BE2C (cell line): ENCODE measurements around the gene LTN1.

ENCODE experiments used
- DNase-seq: peaks from one replicate; pipeline ENCODE4 v3.0.0-alpha.2; 2020
- H3K27me3 ChIP-seq: fragments of 250-450 bp; sonication (Bioruptor Pico); 2 replicates; pipeline ENCODE4 v1.5.1; 2020; ENCODE audit warnings: mild to moderate bottlenecking
- H3K36me3 ChIP-seq: fragments of 250-450 bp; sonication (Bioruptor Pico); 2 replicates; pipeline ENCODE4 v1.5.1; 2020; ENCODE audit warnings: mild to moderate bottlenecking
- H3K4me1 ChIP-seq: fragments of 250-450 bp; sonication (Bioruptor Pico); 2 replicates; pipeline ENCODE4 v1.5.1; 2020
- H3K4me3 ChIP-seq: 2 replicates; pipeline ENCODE4 v1.5.1; 2011; ENCODE audit warnings: low read depth, low read length
- H3K9me3 ChIP-seq: fragments of 250-450 bp; sonication (Bioruptor Pico); 2 replicates; pipeline ENCODE4 v1.5.1; 2020
- TF ChIP-seq, protein P1 (sequence below): IDR thresholded peaks from 2 replicates; pipeline ENCODE4 v1.5.1; 2012; ENCODE audit warnings: mild to moderate bottlenecking, low read depth, low read length

LTN1 gene

DNA sequence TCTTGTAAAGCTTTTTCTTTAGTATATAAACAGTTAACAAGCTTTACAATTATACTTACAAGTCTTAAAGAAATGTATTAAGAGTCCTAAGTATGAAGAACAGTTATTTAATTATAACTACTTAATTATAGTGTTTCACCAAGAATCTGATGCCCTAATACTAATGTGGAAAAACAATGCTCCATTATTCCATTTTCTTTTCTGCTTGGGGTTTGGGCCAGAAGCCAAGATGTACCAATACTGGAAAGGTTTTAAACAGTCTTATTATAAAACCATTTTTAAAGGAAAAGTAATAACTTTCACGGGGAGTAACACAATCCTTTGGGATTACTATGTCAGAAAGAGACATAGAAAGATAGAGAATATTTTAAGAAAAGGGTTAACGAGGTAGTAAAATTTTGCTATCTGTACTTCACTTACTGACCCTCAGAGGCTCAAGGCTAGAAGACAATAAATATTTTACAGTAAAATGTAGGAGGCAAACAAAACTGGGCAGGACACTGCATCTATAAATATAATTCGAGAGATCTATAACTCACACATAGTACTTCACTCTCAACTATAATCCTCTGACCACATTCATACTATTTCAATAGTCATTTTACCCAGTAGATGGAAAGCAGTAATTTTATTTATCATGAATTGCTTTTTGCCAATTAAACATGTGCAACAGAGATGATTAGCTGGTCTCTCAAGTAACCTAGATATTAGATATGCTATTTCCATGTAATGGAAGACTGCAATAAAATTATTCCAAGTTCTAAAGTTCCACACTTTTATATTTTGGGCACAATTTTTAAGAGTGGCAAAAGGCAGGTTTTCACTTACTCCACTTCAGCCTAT is 63.9 kb downstream of the LTN1 start:
- Histone ChIP-seq H3K27me3 (no peaks in the 10 kb centered on the region), H3K9me3 (no peaks in the 10 kb centered on the region), H3K36me3 (peaks cover 13% of the 10 kb centered on the region), H3K4me1 (peaks cover 11% of the 10 kb centered on the region), H3K4me3 (no peak overlapping the region)
- TF ChIP-seq, protein P1, sequence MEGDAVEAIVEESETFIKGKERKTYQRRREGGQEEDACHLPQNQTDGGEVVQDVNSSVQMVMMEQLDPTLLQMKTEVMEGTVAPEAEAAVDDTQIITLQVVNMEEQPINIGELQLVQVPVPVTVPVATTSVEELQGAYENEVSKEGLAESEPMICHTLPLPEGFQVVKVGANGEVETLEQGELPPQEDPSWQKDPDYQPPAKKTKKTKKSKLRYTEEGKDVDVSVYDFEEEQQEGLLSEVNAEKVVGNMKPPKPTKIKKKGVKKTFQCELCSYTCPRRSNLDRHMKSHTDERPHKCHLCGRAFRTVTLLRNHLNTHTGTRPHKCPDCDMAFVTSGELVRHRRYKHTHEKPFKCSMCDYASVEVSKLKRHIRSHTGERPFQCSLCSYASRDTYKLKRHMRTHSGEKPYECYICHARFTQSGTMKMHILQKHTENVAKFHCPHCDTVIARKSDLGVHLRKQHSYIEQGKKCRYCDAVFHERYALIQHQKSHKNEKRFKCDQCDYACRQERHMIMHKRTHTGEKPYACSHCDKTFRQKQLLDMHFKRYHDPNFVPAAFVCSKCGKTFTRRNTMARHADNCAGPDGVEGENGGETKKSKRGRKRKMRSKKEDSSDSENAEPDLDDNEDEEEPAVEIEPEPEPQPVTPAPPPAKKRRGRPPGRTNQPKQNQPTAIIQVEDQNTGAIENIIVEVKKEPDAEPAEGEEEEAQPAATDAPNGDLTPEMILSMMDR: no peak
- no peak for DNase-seq

DNA sequence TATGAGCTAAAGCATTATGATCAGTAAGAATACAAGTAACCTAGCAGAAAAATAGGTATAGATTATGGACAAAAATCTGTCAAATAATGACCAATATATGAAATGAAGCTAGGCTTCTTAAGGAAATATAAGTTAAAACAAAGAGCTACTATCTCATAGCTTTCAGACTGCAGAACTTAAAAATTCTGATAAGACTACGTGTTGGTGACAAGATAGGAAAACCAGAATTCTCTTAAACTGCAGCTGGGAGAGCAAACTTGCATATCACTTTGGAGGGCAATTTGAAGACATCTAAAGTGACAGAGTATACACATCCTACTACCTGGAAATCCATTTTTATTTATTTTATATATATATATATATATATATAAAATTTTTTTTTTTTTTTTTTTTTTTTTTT is 65.5 kb downstream of the LTN1 start:
- TF ChIP-seq, protein P1: no peak
- no peak for DNase-seq
- Histone ChIP-seq H3K9me3 (no peaks in the 10 kb centered on the region), H3K27me3 (no peaks in the 10 kb centered on the region), H3K4me1 (peaks cover 13% of the 10 kb centered on the region), H3K4me3 (no peak overlapping the region), H3K36me3 (peaks cover 17% of the 10 kb centered on the region)

DNA sequence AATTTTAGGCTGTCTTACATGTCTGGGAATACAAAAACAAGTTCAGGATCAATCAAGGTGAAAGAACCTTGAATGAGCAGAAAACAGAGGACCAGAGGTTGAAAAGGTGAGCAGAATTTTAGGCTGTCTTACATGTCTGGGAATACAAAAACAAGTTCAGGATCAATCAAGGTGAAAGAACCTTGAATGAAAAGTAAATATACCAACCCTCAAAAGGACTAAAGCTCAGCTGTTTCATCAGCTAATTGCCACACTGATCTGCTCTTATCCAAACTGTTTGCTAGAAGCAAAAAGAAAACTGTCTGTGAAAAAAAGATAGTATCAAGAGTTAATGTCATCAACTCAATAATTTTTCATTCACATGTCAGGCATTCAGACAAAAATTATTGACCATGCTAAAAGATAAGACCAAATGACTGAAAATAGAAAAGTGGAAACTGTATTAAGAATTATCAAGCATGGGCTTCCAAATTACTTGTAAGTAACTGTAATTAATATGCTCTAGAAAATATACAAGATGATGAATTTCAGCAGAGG is 69.2 kb downstream of the LTN1 start:
- Histone ChIP-seq H3K9me3 (no peaks in the 10 kb centered on the region), H3K4me1 (peaks cover 6% of the 10 kb centered on the region), H3K36me3 (peaks cover 14% of the 10 kb centered on the region), H3K27me3 (no peaks in the 10 kb centered on the region), H3K4me3 (no peak overlapping the region)
- TF ChIP-seq, protein P1: no peak
- no peak for DNase-seq

DNA sequence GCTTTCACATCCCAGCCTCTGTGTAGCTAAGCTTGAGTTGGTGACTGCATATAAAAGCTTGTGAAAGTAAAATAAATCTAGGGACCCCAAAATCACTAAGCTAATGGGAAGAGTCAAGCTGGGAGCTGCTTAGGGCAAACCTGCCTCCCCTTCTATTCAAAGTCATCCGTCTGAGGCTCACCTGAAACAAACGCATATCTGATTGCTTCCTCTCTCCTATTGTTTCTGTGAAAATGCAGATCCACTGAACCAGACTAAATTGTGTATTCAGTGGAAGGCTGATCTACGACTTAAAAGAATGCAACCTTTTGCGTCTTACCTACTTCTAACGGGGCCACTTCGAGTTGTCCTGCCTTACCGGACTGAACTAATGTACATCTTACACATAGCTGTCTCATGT is 70.3 kb downstream of the LTN1 start:
- Histone ChIP-seq H3K36me3 (peaks cover 7% of the 10 kb centered on the region), H3K27me3 (no peaks in the 10 kb centered on the region), H3K9me3 (no peaks in the 10 kb centered on the region), H3K4me3 (no peak overlapping the region), H3K4me1 (peaks cover 6% of the 10 kb centered on the region)
- no peak for DNase-seq
- TF ChIP-seq, protein P1: no peak

DNA sequence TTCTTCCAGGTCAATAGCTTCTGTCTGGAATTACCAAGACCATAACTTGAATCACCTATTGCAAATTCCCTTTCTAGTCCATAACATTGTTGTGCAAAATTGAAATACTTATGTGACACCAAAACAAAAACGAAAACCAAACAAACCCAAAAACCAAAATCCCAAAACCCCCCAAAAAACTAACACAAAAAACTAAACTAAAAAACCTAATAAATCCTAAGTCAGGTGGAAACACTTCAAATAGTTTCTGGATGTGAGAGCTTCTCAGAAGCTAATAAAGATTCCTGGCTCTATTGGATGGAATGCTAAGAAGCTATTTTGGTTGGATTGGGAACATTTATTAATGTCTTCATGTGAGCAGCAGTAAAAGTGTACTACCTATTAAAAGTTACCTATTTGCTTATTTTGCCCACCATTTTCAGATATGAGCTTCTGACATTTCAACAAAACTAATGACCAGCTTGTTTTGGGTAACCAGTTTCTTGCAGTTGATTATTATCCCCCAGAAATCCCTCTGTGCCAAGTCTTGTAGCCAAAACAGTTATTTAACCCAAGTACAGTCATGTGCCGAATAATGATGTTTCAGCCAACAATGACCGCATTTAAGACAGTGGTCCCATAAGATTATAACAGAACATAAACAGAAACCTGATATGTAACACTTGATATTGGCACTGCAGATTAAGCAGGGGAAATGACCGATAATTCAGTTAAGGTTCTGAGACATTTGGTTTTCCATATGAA is 76.4 kb downstream of the LTN1 start:
- DNase-seq: no peak
- Histone ChIP-seq H3K27me3 (no peaks in the 10 kb centered on the region), H3K4me3 (no peak overlapping the region), H3K4me1 (no peaks in the 10 kb centered on the region), H3K9me3 (no peaks in the 10 kb centered on the region), H3K36me3 (no peaks in the 10 kb centered on the region)
- TF ChIP-seq, protein P1: no peak
